Epithelial cell of esophagus (primary cell): Measurements from ENCODE around the gene NR1D2.
A peak's percentile ranks its signal among the peaks of the same experiment; 100 is the strongest.

Source experiments
- DNase-seq: peaks from one replicate; pipeline ENCODE4 v3.0.0; 2010; ENCODE audit warnings: low read depth
- H3K4me3 ChIP-seq: 2 replicates; pipeline ENCODE4 v1.5.1; 2011; ENCODE audit warnings: mild to moderate bottlenecking, low read length, control low read depth
- TF ChIP-seq, protein P1 (sequence below): IDR thresholded peaks from 2 replicates; pipeline ENCODE4 v1.5.1; 2011; ENCODE audit warnings: low read depth, mild to moderate bottlenecking, low read length, control low read depth, inconsistent platforms; ENCODE audit not compliant: insufficient read depth; ENCODE audit errors: missing control alignments

Gene NR1D2

DNA sequence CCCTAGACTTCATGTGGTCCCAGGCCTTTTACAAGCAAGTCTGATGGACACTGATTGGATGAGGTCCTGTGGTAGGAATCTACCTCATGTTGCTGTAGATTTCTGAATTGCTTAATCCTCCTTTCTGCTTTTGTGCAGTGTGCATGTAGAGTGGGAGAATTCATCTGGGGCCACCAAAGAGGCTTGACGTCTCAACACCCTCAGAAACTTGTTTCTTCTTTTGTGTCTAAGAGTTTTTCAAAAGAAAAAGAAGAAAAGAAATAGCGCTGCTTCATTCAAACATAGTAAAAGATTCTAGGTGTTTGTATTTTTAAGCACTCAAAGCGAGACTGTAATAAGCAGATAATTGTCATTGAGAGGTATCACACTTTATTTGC, 46.2 kb downstream of the NR1D2 start:
- TF ChIP-seq, protein P1, sequence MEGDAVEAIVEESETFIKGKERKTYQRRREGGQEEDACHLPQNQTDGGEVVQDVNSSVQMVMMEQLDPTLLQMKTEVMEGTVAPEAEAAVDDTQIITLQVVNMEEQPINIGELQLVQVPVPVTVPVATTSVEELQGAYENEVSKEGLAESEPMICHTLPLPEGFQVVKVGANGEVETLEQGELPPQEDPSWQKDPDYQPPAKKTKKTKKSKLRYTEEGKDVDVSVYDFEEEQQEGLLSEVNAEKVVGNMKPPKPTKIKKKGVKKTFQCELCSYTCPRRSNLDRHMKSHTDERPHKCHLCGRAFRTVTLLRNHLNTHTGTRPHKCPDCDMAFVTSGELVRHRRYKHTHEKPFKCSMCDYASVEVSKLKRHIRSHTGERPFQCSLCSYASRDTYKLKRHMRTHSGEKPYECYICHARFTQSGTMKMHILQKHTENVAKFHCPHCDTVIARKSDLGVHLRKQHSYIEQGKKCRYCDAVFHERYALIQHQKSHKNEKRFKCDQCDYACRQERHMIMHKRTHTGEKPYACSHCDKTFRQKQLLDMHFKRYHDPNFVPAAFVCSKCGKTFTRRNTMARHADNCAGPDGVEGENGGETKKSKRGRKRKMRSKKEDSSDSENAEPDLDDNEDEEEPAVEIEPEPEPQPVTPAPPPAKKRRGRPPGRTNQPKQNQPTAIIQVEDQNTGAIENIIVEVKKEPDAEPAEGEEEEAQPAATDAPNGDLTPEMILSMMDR = no peak
- no peak overlapping the region for H3K4me3 ChIP-seq
- no peak for DNase-seq

DNA sequence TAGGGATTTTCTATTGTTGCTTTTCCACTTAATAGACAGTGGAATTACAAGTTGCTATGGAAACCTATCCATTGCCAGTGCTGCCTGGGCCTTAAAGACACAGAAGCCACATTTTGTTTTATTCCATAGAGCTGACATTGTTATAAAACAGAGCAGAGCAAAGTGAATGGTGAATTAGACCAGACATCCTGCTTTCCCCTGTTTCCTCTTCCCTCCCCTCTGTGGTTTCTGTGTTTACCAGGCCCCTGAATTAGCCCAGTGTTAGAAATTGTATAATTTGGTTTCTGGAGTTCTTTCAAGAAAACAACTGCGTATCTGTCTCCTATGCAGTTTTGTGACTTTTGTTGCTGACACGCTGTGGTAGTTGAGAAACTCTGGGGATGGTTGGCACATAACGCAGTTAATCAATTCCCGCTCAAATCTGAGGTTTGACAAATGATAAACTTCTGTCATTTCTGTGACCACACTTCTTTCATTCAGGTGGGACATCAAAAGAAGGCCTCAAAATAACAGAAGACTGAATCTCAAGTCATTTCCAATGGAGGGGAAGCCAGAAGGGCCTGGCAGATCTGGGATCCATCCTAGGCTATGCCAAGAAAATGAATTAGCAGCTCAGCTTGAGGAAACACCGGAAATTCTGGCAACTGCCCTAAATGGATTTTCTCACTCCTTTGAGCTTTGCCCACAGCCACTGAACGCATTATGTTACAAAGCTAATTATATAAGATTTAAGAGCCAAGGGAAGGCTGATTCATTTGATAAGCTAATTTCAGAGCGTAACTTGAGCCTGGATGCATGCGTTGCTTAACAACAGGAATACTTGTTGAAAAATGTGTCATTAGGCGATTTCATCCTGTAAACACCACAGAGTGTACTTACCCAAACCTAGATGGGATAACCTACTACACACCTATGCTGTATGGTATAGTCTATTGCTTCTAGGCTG, 46.9 kb downstream of the NR1D2 start:
- H3K4me3 ChIP-seq = no peak overlapping the region
- DNase-seq = peak; percentile 79
- TF ChIP-seq, protein P1 = no peak

DNA sequence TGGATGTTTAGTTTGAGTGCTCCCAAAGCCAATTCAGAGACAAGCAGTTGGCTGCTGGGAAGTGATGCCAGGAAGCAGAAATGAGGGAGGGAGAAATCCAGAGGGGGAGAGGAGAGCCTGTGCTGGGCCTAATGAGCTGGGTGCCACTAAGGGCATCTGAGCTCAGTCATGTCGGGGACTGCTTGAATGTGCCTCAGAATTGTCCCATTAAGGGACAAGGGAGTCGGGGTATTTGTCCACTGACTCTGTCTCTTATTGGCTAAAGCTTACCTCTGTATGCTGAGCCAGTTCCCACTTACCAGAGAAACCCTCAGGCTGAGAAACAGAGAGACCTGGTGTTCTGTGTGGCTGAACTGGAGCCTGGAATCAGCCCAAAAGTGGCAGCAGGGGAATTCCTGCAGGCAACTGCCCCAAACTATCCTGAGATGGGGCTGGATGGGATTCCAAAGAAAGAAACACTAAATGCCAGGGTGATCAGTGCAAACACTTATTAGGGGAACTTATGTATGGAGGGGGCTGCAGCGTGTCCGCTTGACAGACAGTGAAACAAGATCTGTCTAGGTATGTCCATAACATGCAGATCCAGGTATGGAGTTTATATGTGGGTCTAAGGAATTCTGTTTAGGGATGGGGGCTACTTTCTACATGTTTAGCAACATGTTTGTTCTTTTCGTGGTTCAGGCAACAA, 48.6 kb downstream of the NR1D2 start:
- no peak for DNase-seq
- TF ChIP-seq, protein P1 = no peak
- H3K4me3 ChIP-seq = no peak overlapping the region

DNA sequence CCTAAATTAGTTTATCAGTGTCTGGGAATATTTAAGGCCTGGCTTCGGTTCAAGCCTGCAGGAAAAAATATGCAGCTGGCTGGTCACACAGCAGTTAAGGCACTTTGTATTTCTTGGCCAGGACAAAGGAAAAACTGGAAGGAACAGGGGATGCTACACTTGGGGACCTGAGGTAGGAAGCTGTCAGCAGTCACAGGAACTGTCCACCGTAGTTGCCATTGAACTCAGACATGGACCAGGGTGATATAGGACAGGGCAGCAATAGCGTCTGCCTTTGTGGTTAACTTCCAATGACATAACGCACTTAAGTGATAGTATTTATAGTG, 49.1 kb downstream of the NR1D2 start:
- TF ChIP-seq, protein P1 = no peak
- no peak overlapping the region for H3K4me3 ChIP-seq
- no peak for DNase-seq

DNA sequence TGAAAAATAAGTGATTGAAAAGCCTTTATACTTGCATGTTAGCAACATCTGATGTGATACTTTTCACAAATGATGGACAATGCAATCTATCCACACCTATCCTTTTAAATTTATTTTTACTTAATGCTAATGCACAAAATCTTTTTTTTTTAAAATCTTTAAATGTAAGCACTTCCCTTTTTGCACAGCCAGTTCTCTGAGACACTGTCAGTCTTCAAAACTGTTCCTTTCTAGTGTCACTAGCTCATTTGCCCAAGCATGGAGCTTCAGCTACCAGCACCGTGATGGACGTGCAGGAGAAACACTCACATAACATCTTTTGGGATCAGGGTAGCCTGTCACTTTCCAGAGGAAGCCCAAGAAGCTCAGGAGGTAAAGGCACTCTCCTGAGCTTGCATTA, 50.1 kb downstream of the NR1D2 start:
- DNase-seq = no peak
- H3K4me3 ChIP-seq = no peak overlapping the region
- TF ChIP-seq, protein P1 = no peak

DNA sequence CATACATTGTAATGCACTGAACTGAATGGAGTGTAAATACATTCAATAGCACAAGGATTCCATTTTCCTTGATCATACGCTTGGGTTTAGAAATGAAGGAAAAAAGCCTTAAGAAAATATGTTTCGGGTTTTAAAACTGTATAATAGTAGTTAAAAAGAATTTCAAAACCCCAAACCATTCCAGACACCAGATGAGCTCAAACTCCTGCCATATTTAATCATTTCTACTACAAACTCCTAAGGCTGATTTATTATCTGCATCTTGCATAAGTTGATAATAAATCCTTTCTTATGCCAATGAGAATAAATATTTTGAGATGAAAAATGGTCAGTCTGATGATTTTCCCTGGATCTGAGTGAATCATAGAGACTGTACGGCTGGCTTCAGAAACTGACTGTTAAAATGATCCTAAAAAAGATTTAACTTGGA, 51.0 kb downstream of the NR1D2 start:
- no peak overlapping the region for H3K4me3 ChIP-seq
- TF ChIP-seq, protein P1 = no peak
- no peak for DNase-seq
